Panc1 (cell line): ENCODE results near the gene AFG3L2. TPM values are rescaled to one million over a fixed set of nuclear protein-coding genes. Genes with fewer than 3 reads are reported as not detected.

ENCODE experiments used
- ATAC-seq: fragments of 200-7000 bp; cut with Tn5 transposase; 2 replicates; pipeline ENCODE4 v1.9.1; 2020; ENCODE audit warnings: mild to moderate bottlenecking, moderate library complexity
- BruUV-seq: library from RNA; stranded (reverse); fragments of 400-500 nt; replicated peaks from 2 replicates; lab custom pipeline; 2021; lab: Mats Ljungman, UMichigan
- CTCF ChIA-PET: fragments of 300-600 bp; sonication (Branson Sonifier 250); formaldehyde crosslinking; loops from one replicate; lab custom pipeline; 2022; ENCODE audit warnings: antibody characterized with exemption; lab: Charles Lee
- POLR2A ChIA-PET: fragments of 300-600 bp; sonication (Branson Sonifier 250); formaldehyde crosslinking; loops from one replicate; lab custom pipeline; 2022; ENCODE audit warnings: antibody characterized with exemption; lab: Charles Lee
- DNase-seq: peaks from one replicate; pipeline ENCODE4 v3.0.0-alpha.2; 2010; ENCODE audit warnings: low read depth, low spot score
- H3K27ac ChIP-seq: 2 replicates; pipeline ENCODE4 v1.5.1; 2011; ENCODE audit warnings: mild to moderate bottlenecking, low read length, inconsistent platforms
- H3K27me3 ChIP-seq: fragments of 200-500 bp; sonication (Bioruptor generic); 2 replicates; pipeline ENCODE4 v1.6.0; 2014; ENCODE audit warnings: low read length, inconsistent platforms; ENCODE audit not compliant: control insufficient read depth, insufficient read depth
- H3K36me3 ChIP-seq: fragments of 200-500 bp; sonication (Bioruptor generic); 2 replicates; pipeline ENCODE4 v1.5.1; 2014; ENCODE audit warnings: inconsistent platforms, mild to moderate bottlenecking, low read length, moderate library complexity; ENCODE audit not compliant: control insufficient read depth, insufficient read depth
- H3K4me1 ChIP-seq: 2 replicates; pipeline ENCODE4 v1.5.1; 2011; ENCODE audit warnings: inconsistent platforms, mild to moderate bottlenecking, low read length, moderate library complexity; ENCODE audit not compliant: control insufficient read depth, insufficient read depth
- H3K4me3 ChIP-seq, 2 experiments: 2 replicates each; pipeline ENCODE4 v1.5.1; 2011 to 2012; ENCODE audit warnings: low read depth in 2 of 2, low read length in 2 of 2, mild to moderate bottlenecking in 2 of 2, inconsistent platforms in 1 of 2, moderate library complexity in 1 of 2
- H3K9me3 ChIP-seq: fragments of 200-500 bp; sonication (Bioruptor generic); 2 replicates; pipeline ENCODE4 v1.5.1; 2014; ENCODE audit warnings: low read depth, mild to moderate bottlenecking, inconsistent platforms, low read length, moderate library complexity; ENCODE audit not compliant: control insufficient read depth, insufficient read depth
- CTCF ChIP-seq: fragments of 450-650 bp; IDR thresholded peaks from 2 replicates; pipeline ENCODE4 v1.5.1; 2017; ENCODE audit warnings: mild to moderate bottlenecking
- POLR2AphosphoS5 ChIP-seq: IDR thresholded peaks from 2 replicates; pipeline ENCODE4 v1.6.1; 2012; ENCODE audit warnings: mild to moderate bottlenecking, low read depth, low read length, moderate library complexity
- REST ChIP-seq, 2 experiments: IDR thresholded peaks; 2 replicates each; pipeline ENCODE4 v1.6.1; 2011 to 2012; ENCODE audit warnings: low read depth in 2 of 2, control low read depth in 1 of 2, low read length in 1 of 2, mild to moderate bottlenecking in 1 of 2, moderate library complexity in 1 of 2; ENCODE audit not compliant: insufficient read depth in 1 of 2
- SIN3A ChIP-seq: IDR thresholded peaks from 2 replicates; pipeline ENCODE4 v1.6.1; 2012; ENCODE audit warnings: low read depth, mild to moderate bottlenecking, low read length, moderate library complexity, borderline replicate concordance; ENCODE audit not compliant: insufficient read depth
- TCF7L2 ChIP-seq: IDR thresholded peaks from 2 replicates; pipeline ENCODE4 v1.6.1; 2011; ENCODE audit warnings: mild to moderate bottlenecking, low read depth, low read length, inconsistent platforms
- in situ Hi-C: cut with HindIII; loops from 2 replicates; pipeline ENCODE4 v1.10.0; 2016; ENCODE audit warnings: low sequenced_read_pairs, low pct_unique_long_range_greater_than_20kb
- intact Hi-C: fragments of 100-400 bp; cut with micrococcal nuclease; formaldehyde crosslinking; loops from one replicate; pipeline ENCODE4 v1.10.0; 2022; ENCODE audit not compliant: unreplicated experiment
- total RNA-seq: library from RNA; stranded (reverse); gene quantifications from one replicate; pipeline ENCODE4 v1.2.1, GENCODE V29; 2021; ENCODE audit not compliant: unreplicated experiment

AFG3L2 gene
- total RNA-seq, 1 experiment from 2014 or later = 58.0 TPM

- H3K36me3 ChIP-seq = no peaks in the 10 kb centered on the region
- intact Hi-C loops = no loop called here
- H3K9me3 ChIP-seq = no peaks in the 10 kb centered on the region
- H3K4me3 ChIP-seq = no peak overlapping the region
- no TSS peak for BruUV-seq
- DNase-seq (no peak), ATAC-seq (no peak)
- H3K27ac ChIP-seq = no peak overlapping the region
- in situ Hi-C loops = no loop called here
- TF ChIP-seq SIN3A (no peak), TCF7L2 (no peak), POLR2AphosphoS5 (no peak), CTCF (no peak), REST (IDR thresholded peaks at IDR 0.05; ENCODE audit: insufficient read depth in 1 of 2, low read depth in 2 of 2, low read length in 1 of 2) (no peak)
- H3K27me3 ChIP-seq = no peaks in the 10 kb centered on the region
- H3K4me1 ChIP-seq = peaks cover 5% of the 10 kb centered on the region; the same call in 1 of the 2 replicates
- ChIA-PET CTCF (interaction anchor here (0.5 kb wide), 1 partner anchor 360 kb away, joined by 4 read pairs; no protein-coding TSS in a partner anchor), POLR2A (no interaction called here)
Observed at GRCh38 chr18:12283666-12284065, 93.4 kb downstream of the AFG3L2 start.

- in situ Hi-C loops = no loop called here
- ATAC-seq (no peak), DNase-seq (no peak)
- intact Hi-C loops = no loop called here
- peaks cover 1% of the 10 kb centered on the region; the same call in 1 of the 2 replicates for H3K4me1 ChIP-seq
- H3K27me3 ChIP-seq = no peaks in the 10 kb centered on the region
- no peak; the same call in 1 of the 2 replicates for TF ChIP-seq CTCF
- TF ChIP-seq POLR2AphosphoS5 = no peak
- TF ChIP-seq REST (IDR thresholded peaks at IDR 0.05; ENCODE audit: insufficient read depth in 1 of 2, low read depth in 2 of 2, low read length in 1 of 2) = no peak
- no peak for TF ChIP-seq SIN3A
- TF ChIP-seq TCF7L2 = no peak
- H3K36me3 ChIP-seq = no peaks in the 10 kb centered on the region
- no peaks in the 10 kb centered on the region for H3K9me3 ChIP-seq
- BruUV-seq = no TSS peak
- H3K27ac ChIP-seq = no peak overlapping the region
- CTCF ChIA-PET = no interaction called here
- POLR2A ChIA-PET = no interaction called here
- H3K4me3 ChIP-seq = no peak overlapping the region
Observed at GRCh38 chr18:12283256-12283655, 93.8 kb downstream of the AFG3L2 start.
